ENCODE measurements around the gene NELFB. TPM values are rescaled to one million over a fixed set of nuclear protein-coding genes. Genes with fewer than 3 reads are reported as not detected.

Gene NELFB
- total and polyA plus RNA-seq, 2 donors (not counting 1 experiment from before 2014, with no cell fraction given): 53.7 to 55.8 TPM

- no peak for DNase-seq
- H3K9me3 ChIP-seq (ENCODE audit: control extremely low read depth in 1 of 3, control insufficient read depth in 2 of 3, insufficient read depth in 1 of 3, low read length in 2 of 3): no peaks in the 10 kb centered on the region
- H3K27ac Mint-ChIP-seq: no peak overlapping the region
Measured at GRCh38 chr9:137250329-137251193, 4.6 kb upstream of the NELFB start.

More at GRCh38 chr9:137250329-137251193, 4.6 kb upstream of the NELFB start:
- H3K4me1 Mint-ChIP-seq: peaks cover 12% of the 10 kb centered on the region
- Histone ChIP-seq H3K36me3 (replicated peaks in 1 of 2; ENCODE audit: control extremely low read depth in 1 of 2, control insufficient read depth in 1 of 2, extremely low read depth in 1 of 2, insufficient read depth in 2 of 2, low read length in 1 of 2) (no peaks in the 10 kb centered on the region), H3K79me2 (ENCODE audit: control insufficient read depth, insufficient read depth, low read length) (peaks cover 3% of the 10 kb centered on the region), H3K27ac (ENCODE audit: low read length in 2 of 2) (no peak overlapping the region), H2AFZ (ENCODE audit: insufficient read depth, low read depth, low read length, poor library complexity, severe bottlenecking) (no peak overlapping the region), H4K20me1 (ENCODE audit: control insufficient read depth, insufficient read depth, low read length, poor library complexity, severe bottlenecking) (peaks cover 3% of the 10 kb centered on the region), H3K4me2 (replicated peaks; ENCODE audit: low read depth, low read length, poor library complexity, severe bottlenecking) (no peak overlapping the region), H3K4me1 (ENCODE audit: control insufficient read depth in 2 of 2, insufficient read depth in 2 of 2, low read length in 2 of 2) (peaks cover 5 to 12% of the 10 kb centered on the region in 2 donors), H3K27me3 (replicated peaks in 1 of 4; ENCODE audit: control extremely low read depth in 1 of 4, control insufficient read depth in 3 of 4, insufficient read depth in 4 of 4, low read length in 3 of 4) (no peaks in the 10 kb centered on the region), H3K4me3 (ENCODE audit: control extremely low read depth in 1 of 5, extremely low read depth in 1 of 5, insufficient read depth in 1 of 5, low read depth in 2 of 5, low read length in 4 of 5) (no peak overlapping the region), H3K9ac (ENCODE audit: low read length) (no peak overlapping the region)
- H3K4me3 Mint-ChIP-seq: no peak overlapping the region
- H3K9me3 Mint-ChIP-seq (ENCODE audit: insufficient read depth): no peaks in the 10 kb centered on the region
- ChIA-PET POLR2A (no interaction called here), CTCF (interaction anchor here (1.1 kb wide), 1 partner anchor 14 kb away, joined by 3 read pairs; no protein-coding TSS in a partner anchor)
- no peak for TF ChIP-seq EZH2 (IDR thresholded peaks at IDR 0.05; ENCODE audit: borderline replicate concordance, insufficient read depth, low read depth, low read length, poor library complexity, severe bottlenecking)
- TF ChIP-seq CTCF (IDR thresholded peaks at IDR 0.05): no peak
- 88% methylated on average over 14 of the region's 18 CpGs for WGBS (ENCODE audit: insufficient coverage)
- H3K27me3 Mint-ChIP-seq: no peaks in the 10 kb centered on the region
- no peak for ATAC-seq (ENCODE audit: low read depth)
- intact Hi-C loops (cut with micrococcal nuclease): no loop called here

Data from B cell (primary cell).